H1 (cell line): ENCODE data around the gene TCF7L1.

Experiments
- CEBPB ChIP-seq: IDR thresholded peaks from 2 replicates; pipeline ENCODE4 v1.6.1; 2012; ENCODE audit warnings: low read depth, low read length
- CHD2 ChIP-seq: IDR thresholded peaks from 2 replicates; pipeline ENCODE4 v1.6.1; 2012; ENCODE audit warnings: low read length, improper control_type of control experiment
- EGR1 ChIP-seq: IDR thresholded peaks from 2 replicates; pipeline ENCODE4 v1.6.1; 2011; ENCODE audit warnings: low read depth, low read length, borderline replicate concordance
- EZH2 ChIP-seq: fragments of 200-600 bp; sonication (generic); IDR thresholded peaks from 2 replicates; pipeline ENCODE4 v1.7.1; 2012; ENCODE audit warnings: low read depth, mild to moderate bottlenecking, moderate library complexity, low read length, inconsistent platforms; ENCODE audit not compliant: severe bottlenecking
- GABPA ChIP-seq: IDR thresholded peaks from 2 replicates; pipeline ENCODE4 v1.6.1; 2011; ENCODE audit warnings: mild to moderate bottlenecking, low read length, moderate library complexity, borderline replicate concordance; ENCODE audit not compliant: insufficient read depth
- NRF1 ChIP-seq: IDR thresholded peaks from 2 replicates; pipeline ENCODE4 v1.6.1; 2011; ENCODE audit warnings: mild to moderate bottlenecking, low read depth, low read length, improper control_type of control experiment
- RFX5 ChIP-seq: IDR thresholded peaks from 2 replicates; pipeline ENCODE4 v1.6.1; 2011; ENCODE audit warnings: low read depth, low read length, improper control_type of control experiment, borderline replicate concordance
- TBP ChIP-seq: IDR thresholded peaks from 2 replicates; pipeline ENCODE4 v1.6.1; 2011; ENCODE audit warnings: low read depth, low read length, improper control_type of control experiment
- TF ChIP-seq, protein P1 (sequence below), 3 experiments: IDR thresholded peaks; 1 replicate in 2 of 3; 2 replicates in 1 of 3; pipeline versions ENCODE4 v1.5.1 to v1.6.1; 2011; ENCODE audit warnings: low read length in 3 of 3, mild to moderate bottlenecking in 3 of 3, inconsistent platforms in 2 of 3, low read depth in 1 of 3, moderate library complexity in 1 of 3; ENCODE audit not compliant: insufficient read depth in 1 of 3; ENCODE audit errors: control extremely low read depth in 1 of 3

DNA sequence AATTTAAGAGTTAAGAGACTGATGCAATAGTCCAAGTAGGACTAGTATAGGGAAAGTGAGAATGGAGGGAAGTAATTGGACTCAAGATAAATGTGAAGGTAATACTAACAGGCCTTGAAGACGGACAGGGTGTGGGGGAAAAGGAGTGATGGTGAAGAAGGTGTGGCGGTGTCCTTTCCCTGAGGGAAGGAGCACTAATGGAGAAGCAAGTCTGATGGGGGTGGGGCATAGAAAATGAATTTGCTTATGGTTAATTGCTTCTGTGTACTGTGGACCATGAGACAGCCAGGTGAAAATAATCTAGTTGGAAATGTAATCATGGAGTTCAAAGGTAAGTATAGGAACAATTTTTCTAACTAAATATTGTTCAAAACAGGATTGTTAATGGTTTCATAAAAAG lies 201.7 kb downstream of the TCF7L1 start:
- TF ChIP-seq TBP (no peak), GABPA (no peak), EGR1 (no peak), CHD2 (no peak), RFX5 (no peak), EZH2 (no peak), NRF1 (no peak), CEBPB (no peak)
- TF ChIP-seq, protein P1, sequence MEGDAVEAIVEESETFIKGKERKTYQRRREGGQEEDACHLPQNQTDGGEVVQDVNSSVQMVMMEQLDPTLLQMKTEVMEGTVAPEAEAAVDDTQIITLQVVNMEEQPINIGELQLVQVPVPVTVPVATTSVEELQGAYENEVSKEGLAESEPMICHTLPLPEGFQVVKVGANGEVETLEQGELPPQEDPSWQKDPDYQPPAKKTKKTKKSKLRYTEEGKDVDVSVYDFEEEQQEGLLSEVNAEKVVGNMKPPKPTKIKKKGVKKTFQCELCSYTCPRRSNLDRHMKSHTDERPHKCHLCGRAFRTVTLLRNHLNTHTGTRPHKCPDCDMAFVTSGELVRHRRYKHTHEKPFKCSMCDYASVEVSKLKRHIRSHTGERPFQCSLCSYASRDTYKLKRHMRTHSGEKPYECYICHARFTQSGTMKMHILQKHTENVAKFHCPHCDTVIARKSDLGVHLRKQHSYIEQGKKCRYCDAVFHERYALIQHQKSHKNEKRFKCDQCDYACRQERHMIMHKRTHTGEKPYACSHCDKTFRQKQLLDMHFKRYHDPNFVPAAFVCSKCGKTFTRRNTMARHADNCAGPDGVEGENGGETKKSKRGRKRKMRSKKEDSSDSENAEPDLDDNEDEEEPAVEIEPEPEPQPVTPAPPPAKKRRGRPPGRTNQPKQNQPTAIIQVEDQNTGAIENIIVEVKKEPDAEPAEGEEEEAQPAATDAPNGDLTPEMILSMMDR (IDR thresholded peaks at IDR 0.05; ENCODE audit: control extremely low read depth in 1 of 3, insufficient read depth in 1 of 3, low read depth in 1 of 3, low read length in 3 of 3), result no peak
